HCT116 (cell line): ENCODE results near the gene ZNF566. TPM values are rescaled to one million over a fixed set of nuclear protein-coding genes. Genes with fewer than 3 reads are reported as not detected.

Experiments used
- ATAC-seq: fragments of 200-7000 bp; cut with Tn5 transposase; 2 replicates; pipeline ENCODE4 v1.9.1; 2020; ENCODE audit warnings: mild to moderate bottlenecking, moderate library complexity
- BruUV-seq: library from RNA; stranded (reverse); fragments of 400-500 nt; replicated peaks from 2 replicates; lab custom pipeline; 2021; lab: Mats Ljungman, UMichigan
- CTCF ChIA-PET: fragments of 300-600 bp; sonication (Branson Sonifier 250); formaldehyde crosslinking; loops from one replicate; lab custom pipeline; 2021; ENCODE audit warnings: antibody characterized with exemption; lab: Charles Lee
- POLR2A ChIA-PET: fragments of 300-600, 350-600 bp; sonication (Branson Sonifier 250); formaldehyde crosslinking; loops from one replicate; lab custom pipeline; 2021; ENCODE audit warnings: antibody characterized with exemption; lab: Charles Lee
- RAD21 ChIA-PET, 2 experiments: fragments of 300-600 bp; sonication (Branson Sonifier 250); formaldehyde crosslinking; loops; one replicate each; lab custom pipeline; 2023; ENCODE audit warnings: low total read pairs in 2 of 2; ENCODE audit not compliant: uncharacterized antibody in 2 of 2, unreplicated experiment in 2 of 2, low non-redundant PET in 1 of 2; lab: Charles Lee
- DNase-seq: peaks from one replicate; pipeline ENCODE4 v3.0.0-alpha.2; 2010; ENCODE audit warnings: low read depth, low spot score
- H2AFZ ChIP-seq: fragments of 200-600 bp; shearing (Covaris generic), sonication (generic); 2 replicates; pipeline ENCODE4 v1.6.1; 2017; ENCODE audit warnings: low read depth, mixed run types, mixed read lengths, antibody characterized with exemption, low read length; ENCODE audit not compliant: poor library complexity, severe bottlenecking
- H3K27ac ChIP-seq: 2 replicates; pipeline ENCODE4 v1.5.1; 2012; ENCODE audit warnings: low read depth, low read length
- H3K27me3 ChIP-seq: fragments of 200-600 bp; sonication (generic); 2 replicates; pipeline ENCODE4 v1.6.1; 2016; ENCODE audit warnings: mixed run types, low read length, mixed read lengths; ENCODE audit not compliant: insufficient read depth
- H3K36me3 ChIP-seq, 2 experiments: fragments of 200-500 bp in 1 of 2; fragments of 200-600 bp in 1 of 2; sonication (Bioruptor generic) in 1 of 2; sonication (generic) in 1 of 2; 2 replicates each; pipeline versions ENCODE4 v1.5.1 to v1.6.1; 2014 to 2016; ENCODE audit warnings: low read length in 2 of 2, inconsistent platforms in 1 of 2, mixed read lengths in 1 of 2, mixed run types in 1 of 2; ENCODE audit not compliant: insufficient read depth in 2 of 2, control insufficient read depth in 1 of 2
- H3K4me1 ChIP-seq, 2 experiments: fragments of 200-600 bp in 1 of 2; sonication (generic) in 1 of 2; 2 replicates each; pipeline versions ENCODE4 v1.5.1 to v1.6.1; 2012 to 2017; ENCODE audit warnings: low read length in 2 of 2, inconsistent platforms in 1 of 2, mild to moderate bottlenecking in 1 of 2, mixed read lengths in 1 of 2, mixed run types in 1 of 2, moderate library complexity in 1 of 2; ENCODE audit not compliant: insufficient read depth in 2 of 2, control insufficient read depth in 1 of 2
- H3K4me2 ChIP-seq: fragments of 200-600 bp; sonication (generic); 2 replicates; pipeline ENCODE4 v1.6.1; 2017; ENCODE audit warnings: mixed run types, low read length, mixed read lengths
- H3K4me3 ChIP-seq, 2 experiments: fragments of 200-600 bp in 1 of 2; sonication (generic) in 1 of 2; replicated peaks in 1 of 2; 2 replicates each; pipeline ENCODE4 v1.5.1; 2011 to 2016; ENCODE audit warnings: low read length in 2 of 2, control low read depth in 1 of 2, low read depth in 1 of 2, mild to moderate bottlenecking in 1 of 2, mixed read lengths in 1 of 2, mixed run types in 1 of 2
- H3K79me2 ChIP-seq: fragments of 200-600 bp; sonication (generic); 2 replicates; pipeline ENCODE4 v1.6.1; 2017; ENCODE audit warnings: mild to moderate bottlenecking, mixed run types, low read length, moderate library complexity, mixed read lengths; ENCODE audit not compliant: insufficient read depth
- H3K9ac ChIP-seq: fragments of 200-600 bp; sonication (generic); 2 replicates; pipeline ENCODE4 v1.6.1; 2016; ENCODE audit warnings: low read length, mixed read lengths
- H3K9me2 ChIP-seq: fragments of 200-600 bp; sonication (generic), shearing (Covaris generic); 2 replicates; pipeline ENCODE4 v1.6.1; 2017; ENCODE audit warnings: mixed run types, mild to moderate bottlenecking, moderate library complexity; ENCODE audit not compliant: insufficient read depth
- H3K9me3 ChIP-seq, 2 experiments: fragments of 200-500 bp in 1 of 2; fragments of 200-600 bp in 1 of 2; sonication (Bioruptor generic) in 1 of 2; sonication (generic) in 1 of 2; 2 replicates each; pipeline ENCODE4 v1.6.1; 2014 to 2017; ENCODE audit warnings: low read length in 2 of 2, mixed read lengths in 2 of 2, inconsistent platforms in 1 of 2, low read depth in 1 of 2, mild to moderate bottlenecking in 1 of 2, mixed run types in 1 of 2, moderate library complexity in 1 of 2; ENCODE audit not compliant: control insufficient read depth in 1 of 2, insufficient read depth in 1 of 2
- H4K20me1 ChIP-seq: fragments of 200-600 bp; sonication (generic), shearing (Covaris generic); 2 replicates; pipeline ENCODE4 v1.6.1; 2017; ENCODE audit warnings: mixed run types, mild to moderate bottlenecking, moderate library complexity; ENCODE audit not compliant: insufficient read depth
- ATF3 ChIP-seq: IDR thresholded peaks from 2 replicates; pipeline ENCODE4 v1.6.1; 2012
- CBX3 ChIP-seq: IDR thresholded peaks from 2 replicates; pipeline ENCODE4 v1.6.1; 2012; ENCODE audit warnings: low read depth
- CEBPB ChIP-seq: IDR thresholded peaks from 2 replicates; pipeline ENCODE4 v1.6.1; 2012; ENCODE audit warnings: low read depth
- EGR1 ChIP-seq: IDR thresholded peaks from 2 replicates; pipeline ENCODE4 v1.6.1; 2012; ENCODE audit warnings: low read depth
- FOSL1 ChIP-seq: IDR thresholded peaks from 2 replicates; pipeline ENCODE4 v1.6.1; 2012; ENCODE audit warnings: low read depth
- JUND ChIP-seq: IDR thresholded peaks from 2 replicates; pipeline ENCODE4 v1.6.1; 2012
- POLR2A ChIP-seq: IDR thresholded peaks from 2 replicates; pipeline ENCODE4 v1.7.0; 2011; ENCODE audit warnings: borderline replicate concordance; ENCODE audit not compliant: insufficient read depth, insufficient read length; ENCODE audit errors: extremely low read depth
- POLR2AphosphoS5 ChIP-seq: IDR thresholded peaks from 2 replicates; pipeline ENCODE4 v1.6.1; 2011; ENCODE audit warnings: mild to moderate bottlenecking, low read depth, low read length, moderate library complexity
- RAD21 ChIP-seq: IDR thresholded peaks from 2 replicates; pipeline ENCODE4 v1.6.1; 2012; ENCODE audit warnings: low read depth, mild to moderate bottlenecking
- SP1 ChIP-seq: IDR thresholded peaks from 2 replicates; pipeline ENCODE4 v1.6.1; 2012; ENCODE audit warnings: low read depth
- TCF7L2 ChIP-seq: IDR thresholded peaks from 2 replicates; pipeline ENCODE4 v1.7.0; 2011; ENCODE audit warnings: borderline replicate concordance, inconsistent platforms; ENCODE audit not compliant: insufficient read depth, insufficient read length; ENCODE audit errors: extremely low read depth
- YY1 ChIP-seq: IDR thresholded peaks from 2 replicates; pipeline ENCODE4 v1.6.1; 2011; ENCODE audit warnings: low read length, low read depth, moderate library complexity, mild to moderate bottlenecking; ENCODE audit not compliant: insufficient replicate concordance; ENCODE audit errors: extremely low read depth
- ZBTB33 ChIP-seq: IDR thresholded peaks from 2 replicates; pipeline ENCODE4 v1.6.1; 2011; ENCODE audit warnings: mild to moderate bottlenecking, low read length, moderate library complexity; ENCODE audit not compliant: insufficient replicate concordance; ENCODE audit errors: extremely low read depth
- ZFX ChIP-seq: fragments of 450-650 bp; IDR thresholded peaks from 2 replicates; pipeline ENCODE4 v1.6.1; 2017
- intact Hi-C: fragments of 100-400 bp; cut with micrococcal nuclease; formaldehyde crosslinking; loops from 2 replicates; pipeline ENCODE4 v1.10.0; 2022
- total RNA-seq: library from RNA; stranded (reverse); gene quantifications from one replicate; pipeline ENCODE4 v1.2.1, GENCODE V29; 2021; ENCODE audit not compliant: unreplicated experiment

ZNF566 gene
- total RNA-seq, 1 experiment from 2014 or later, result 6.4 TPM

GRCh38 chr19:36409841-36410240 lies 79.5 kb downstream of the ZNF566 start:
- Histone ChIP-seq H3K27ac (no peak overlapping the region), H3K4me3 (no peak overlapping the region), H3K4me1 (no peaks in the 10 kb centered on the region), H3K79me2 (no peaks in the 10 kb centered on the region), H3K9me2 (no peaks in the 10 kb centered on the region), H3K9ac (no peak overlapping the region), H4K20me1 (no peaks in the 10 kb centered on the region), H2AFZ (no peak overlapping the region), H3K27me3 (no peaks in the 10 kb centered on the region), H3K4me2 (no peak overlapping the region), H3K9me3 (peaks cover 11 to 14% of the 10 kb centered on the region in 2 experiments; a peak in 3 of 4 replicates), H3K36me3 (no peaks in the 10 kb centered on the region)
- ATAC-seq (no peak), DNase-seq (no peak)
- POLR2A ChIA-PET, result no interaction called here
- no TSS peak for BruUV-seq
- no peak for TF ChIP-seq FOSL1
- TF ChIP-seq ZFX, result no peak
- TF ChIP-seq JUND, result no peak
- TF ChIP-seq ATF3, result no peak
- no peak for TF ChIP-seq TCF7L2
- TF ChIP-seq POLR2AphosphoS5, result no peak
- TF ChIP-seq CBX3, result no peak
- RAD21 ChIA-PET, result no interaction called here
- intact Hi-C loops, result no loop called here
- CTCF ChIA-PET, result no interaction called here

- no peaks in the 10 kb centered on the region for H3K27me3 ChIP-seq
- no peaks in the 10 kb centered on the region for H3K79me2 ChIP-seq
- TF ChIP-seq ZBTB33 (no peak), POLR2AphosphoS5 (no peak), RAD21 (no peak), CEBPB (no peak), SP1 (no peak), EGR1 (no peak), POLR2A (no peak), YY1 (no peak), JUND (no peak)
- TF ChIP-seq, all 23 proteins: peak for 0
- no peak overlapping the region for H3K27ac ChIP-seq
- ChIA-PET POLR2A (no interaction called here), CTCF (no interaction called here), RAD21 (no interaction called here)
- no peaks in the 10 kb centered on the region for H3K36me3 ChIP-seq
- H4K20me1 ChIP-seq, result no peaks in the 10 kb centered on the region
- no peak overlapping the region for H2AFZ ChIP-seq
- no peak overlapping the region for H3K4me3 ChIP-seq
- no peak overlapping the region for H3K9ac ChIP-seq
- H3K9me2 ChIP-seq, result no peaks in the 10 kb centered on the region
- intact Hi-C loops, result no loop called here
- ATAC-seq (no peak), DNase-seq (no peak)
- peaks cover 11 to 18% of the 10 kb centered on the region in 2 experiments; a peak in 3 of 4 replicates for H3K9me3 ChIP-seq
- no peak overlapping the region for H3K4me2 ChIP-seq
- BruUV-seq, result no TSS peak
- H3K4me1 ChIP-seq, result no peaks in the 10 kb centered on the region
Observed at GRCh38 chr19:36408101-36408500, 81.3 kb downstream of the ZNF566 start.
